Heart left ventricle (tissue), 13 donors: ENCODE measurements around the gene MAML2.

Experiments used
- CTCF ChIP-seq, 12 donors: fragments of 200-600 bp; sonication (generic) in 4 of 12; IDR thresholded peaks; one replicate each; pipeline versions ENCODE4 v1.5.0 to v1.8.0; 2018 to 2022; ENCODE audit warnings: antibody characterized with exemption in 12 of 12, mild to moderate bottlenecking in 5 of 12
- POLR2A ChIP-seq, 2 donors: fragments of 450-650 bp; IDR thresholded peaks; one replicate each; pipeline ENCODE4 v1.6.1; 2017; ENCODE audit warnings: antibody characterized with exemption in 2 of 2, mild to moderate bottlenecking in 2 of 2, moderate library complexity in 2 of 2
- donor health status: ischemic (EF 13 %, LVEDD 7.1; RV severe dilation, severe dysfunction).
- donor health status: DM: no; HTN: yes; CAD: no.
- donor health status: DM: no; HTN: no; CAD: no.
- donor health status: ischemic (EF 25% LVEDD 6.9; RV normal size, moderate dysfunction).
- donor health status: ischemic (EF 25% LVEDD 5.7; RV mildly dilated, moderate dysfunction).
- donor health status: ischemic (EF 35%, LVEDD 5.7; RV mildly dilated, moderate dysfunction).
- donor health status: nonischemic (EF 11% LVEDD 7.7; RV severe dilation, severe dysfunction).
- donor health status: DM: yes; HTN: yes; CAD: no.
- donor health status: PGD.
- donor health status: ischemic (EF 29% LVEDD 5.4; RV normal size, mild dysfunction).
- donor health status: nonischemic (EF 23%, LVEDD 6.1; RV moderate dilation, normal function).

- TF ChIP-seq POLR2A (IDR thresholded peaks at IDR 0.05) = no peak
- no peak for TF ChIP-seq CTCF (IDR thresholded peaks at IDR 0.05)
Observed at GRCh38 chr11:96150609-96151008, 192.4 kb downstream of the MAML2 start.
